IgD-negative memory B cell (primary cell): ENCODE measurements around the gene TTC34. TPM values are rescaled to one million over a fixed set of nuclear protein-coding genes. Genes with fewer than 3 reads are reported as not detected.

Experiments
- H3K27ac Mint-ChIP-seq, 3 donors: one replicate each; pipeline ENCODE4 v1.8.0; 2020 to 2022; ENCODE audit warnings: mild to moderate bottlenecking in 3 of 3, mixed read lengths in 3 of 3, moderate library complexity in 1 of 3
- H3K27me3 Mint-ChIP-seq: one replicate; pipeline ENCODE4 v1.8.0; 2021; ENCODE audit warnings: mixed read lengths
- H3K36me3 Mint-ChIP-seq: one replicate; pipeline ENCODE4 v1.8.0; 2020; ENCODE audit warnings: mild to moderate bottlenecking, mixed read lengths
- H3K4me1 Mint-ChIP-seq, 3 donors: one replicate each; pipeline ENCODE4 v1.8.0; 2020 to 2022; ENCODE audit warnings: mixed read lengths in 3 of 3, mild to moderate bottlenecking in 1 of 3
- H3K4me3 Mint-ChIP-seq, 4 donors: one replicate each; pipeline ENCODE4 v1.8.0; 2020 to 2022; ENCODE audit warnings: mild to moderate bottlenecking in 4 of 4, mixed read lengths in 4 of 4, moderate library complexity in 3 of 4
- H3K9me3 Mint-ChIP-seq, 3 donors: one replicate each; pipeline ENCODE4 v1.8.0; 2020 to 2021; ENCODE audit warnings: mixed read lengths in 3 of 3, mild to moderate bottlenecking in 1 of 3
- polyA plus RNA-seq: library from polyadenylated mRNA; unstranded; fragments of 300-500 nt; fragmentation: Illumina TruSeq; gene quantifications from one replicate; pipeline ENCODE4 v1.2.3, GENCODE V29; 2021

The TTC34 gene
- polyA plus RNA-seq, 1 donor from 2014 or later = 0.06 TPM

- Mint-ChIP-seq H3K4me1 (peaks cover 0 to 4% (median 3%) of the 10 kb centered on the region in 3 donors), H3K27me3 (peaks cover 5% of the 10 kb centered on the region), H3K36me3 (peaks cover 1% of the 10 kb centered on the region), H3K9me3 (peaks cover 3 to 10% (median 3%) of the 10 kb centered on the region in 3 donors), H3K27ac (no peak overlapping the region), H3K4me3 (no peak overlapping the region)
Measured at GRCh38 chr1:2595812-2596529, 205.5 kb downstream of the TTC34 start.

DNA sequence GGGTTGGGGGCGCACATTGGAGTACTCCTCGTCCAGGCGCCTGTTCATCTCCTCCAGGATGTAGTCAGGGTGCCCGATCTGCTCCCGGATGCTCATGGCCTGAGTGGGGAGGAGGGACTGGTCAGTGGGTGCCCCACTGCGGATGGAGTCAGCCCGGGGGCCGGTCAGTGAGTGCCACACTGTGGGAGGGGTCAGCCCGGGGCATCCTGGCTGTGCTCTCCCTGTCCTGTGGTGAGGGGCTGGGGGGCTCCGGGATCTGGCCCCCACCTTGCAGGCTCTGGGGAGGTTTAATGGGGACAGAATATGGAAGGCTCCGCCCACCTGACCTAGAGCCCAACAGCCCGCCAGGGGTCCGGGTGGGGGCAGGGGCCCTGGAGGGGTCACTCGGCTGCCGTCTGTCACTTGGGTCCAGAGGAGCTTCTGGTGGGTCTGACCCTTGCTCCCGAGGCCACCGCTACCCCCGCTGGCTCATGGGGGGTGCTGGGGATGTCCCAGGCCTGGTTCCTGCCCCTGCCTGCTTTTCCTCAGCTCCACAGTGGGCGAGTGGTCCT is 206.2 kb downstream of the TTC34 start:
- peaks cover 0 to 4% (median 3%) of the 10 kb centered on the region in 3 donors for H3K4me1 Mint-ChIP-seq
- H3K36me3 Mint-ChIP-seq = peaks cover 1% of the 10 kb centered on the region
- no peak overlapping the region for H3K27ac Mint-ChIP-seq
- H3K9me3 Mint-ChIP-seq = peaks cover 3 to 7% (median 3%) of the 10 kb centered on the region in 3 donors
- peaks cover 5% of the 10 kb centered on the region for H3K27me3 Mint-ChIP-seq
- H3K4me3 Mint-ChIP-seq = no peak overlapping the region

DNA sequence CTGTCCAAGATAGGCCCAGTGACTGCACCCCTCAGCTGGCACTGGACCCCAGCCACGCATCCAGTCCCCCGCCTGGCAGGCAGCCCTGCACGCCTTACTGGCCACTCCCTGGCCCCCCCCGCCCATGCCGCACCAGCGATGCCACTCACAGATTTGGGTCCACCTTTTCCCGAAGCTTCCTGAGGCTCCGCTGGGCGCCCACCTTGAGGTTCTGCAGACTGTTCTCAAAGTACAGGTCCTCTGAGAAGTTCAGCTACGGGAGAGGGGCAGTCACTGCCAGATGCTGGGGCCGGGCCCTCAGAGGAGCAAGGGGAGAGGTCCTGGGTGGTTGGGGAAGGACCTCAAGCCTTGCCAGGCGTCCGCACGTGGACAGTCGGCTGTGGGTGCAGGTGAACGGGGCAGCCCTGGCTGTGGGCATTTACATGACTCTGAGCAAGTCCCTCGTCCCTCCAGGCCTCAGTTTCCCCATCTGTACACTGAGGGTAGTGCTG is 206.8 kb downstream of the TTC34 start:
- H3K27ac Mint-ChIP-seq = no peak overlapping the region
- peaks cover 5% of the 10 kb centered on the region for H3K27me3 Mint-ChIP-seq
- H3K36me3 Mint-ChIP-seq = peaks cover 1% of the 10 kb centered on the region
- no peak overlapping the region for H3K4me3 Mint-ChIP-seq
- H3K9me3 Mint-ChIP-seq = peaks cover 3 to 7% (median 3%) of the 10 kb centered on the region in 3 donors
- H3K4me1 Mint-ChIP-seq = peaks cover 0 to 4% (median 3%) of the 10 kb centered on the region in 3 donors

DNA sequence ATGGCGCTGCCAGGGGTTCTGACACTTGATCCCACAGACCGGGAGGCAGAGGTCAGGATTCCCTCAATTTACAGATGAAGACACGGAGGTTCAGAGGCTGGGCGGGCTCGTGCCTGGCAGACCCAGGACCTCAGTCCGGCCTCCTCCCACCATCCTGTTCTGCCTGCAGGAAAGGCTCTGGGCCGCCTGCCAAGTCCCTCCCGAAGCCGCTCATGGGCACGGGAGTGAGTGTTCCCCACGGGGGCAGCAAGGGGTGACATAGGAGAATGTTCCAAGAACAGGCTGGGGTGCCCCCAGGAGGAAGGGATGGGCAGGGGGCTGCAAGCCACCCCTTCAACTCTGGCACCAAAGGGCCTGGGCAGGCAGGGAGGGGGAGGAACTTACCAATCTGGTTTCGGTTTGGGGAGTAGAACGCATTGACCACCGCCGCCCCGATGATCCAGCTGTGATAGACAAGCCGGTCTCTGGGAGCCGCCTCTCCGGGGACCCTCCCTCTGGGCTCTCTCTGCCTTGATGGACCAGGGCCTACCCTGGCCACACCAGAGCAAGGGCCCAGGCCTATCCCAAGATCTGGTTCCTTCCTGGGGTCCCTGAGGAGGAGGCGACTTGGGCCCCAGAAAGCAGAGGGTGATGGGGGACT is 207.4 kb downstream of the TTC34 start:
- Mint-ChIP-seq H3K4me3 (no peak overlapping the region), H3K27ac (no peak overlapping the region), H3K4me1 (peaks cover 0 to 4% (median 3%) of the 10 kb centered on the region in 3 donors), H3K36me3 (peaks cover 1% of the 10 kb centered on the region), H3K9me3 (peaks cover 3 to 7% (median 3%) of the 10 kb centered on the region in 3 donors), H3K27me3 (peaks cover 5% of the 10 kb centered on the region)

GRCh38 chr1:2593251-2593878 is 208.1 kb downstream of the TTC34 start:
- H3K27ac Mint-ChIP-seq = no peak overlapping the region

GRCh38 chr1:2592672-2593071 is 208.8 kb downstream of the TTC34 start:
- H3K9me3 Mint-ChIP-seq = no peaks in the 10 kb centered on the region
- H3K27me3 Mint-ChIP-seq = peaks cover 5% of the 10 kb centered on the region
- peaks cover 0 to 4% (median 3%) of the 10 kb centered on the region in 3 donors for H3K4me1 Mint-ChIP-seq
- H3K36me3 Mint-ChIP-seq = no peaks in the 10 kb centered on the region
- no peak overlapping the region for H3K27ac Mint-ChIP-seq
- peak overlapping the region in 1 of 4 donors; percentile 47 for H3K4me3 Mint-ChIP-seq

More at GRCh38 chr1:2593251-2593878, 208.1 kb downstream of the TTC34 start:
- Mint-ChIP-seq H3K4me3 (no peak overlapping the region), H3K4me1 (peaks cover 0 to 4% (median 3%) of the 10 kb centered on the region in 3 donors), H3K9me3 (peaks cover 0 to under 1% (median under 1%) of the 10 kb centered on the region in 3 donors), H3K36me3 (peaks cover under 1% of the 10 kb centered on the region), H3K27me3 (peaks cover 5% of the 10 kb centered on the region)

GRCh38 chr1:2591581-2592261 is 209.8 kb downstream of the TTC34 start:
- H3K4me3 Mint-ChIP-seq = no peak overlapping the region
- no peaks in the 10 kb centered on the region for H3K36me3 Mint-ChIP-seq
- no peaks in the 10 kb centered on the region for H3K9me3 Mint-ChIP-seq
- peaks cover 5% of the 10 kb centered on the region for H3K27me3 Mint-ChIP-seq
- H3K27ac Mint-ChIP-seq = peak overlapping the region in 1 of 3 donors; percentile 20
- H3K4me1 Mint-ChIP-seq = peaks cover 0 to 3% (median 0%) of the 10 kb centered on the region in 3 donors

GRCh38 chr1:2591233-2591580 is 210.3 kb downstream of the TTC34 start:
- Mint-ChIP-seq H3K4me1 (peaks cover 0 to 3% (median 0%) of the 10 kb centered on the region in 3 donors), H3K36me3 (no peaks in the 10 kb centered on the region), H3K27ac (peak overlapping the region in 1 of 3 donors; percentile 20), H3K27me3 (peaks cover 5% of the 10 kb centered on the region), H3K4me3 (no peak overlapping the region), H3K9me3 (no peaks in the 10 kb centered on the region)

GRCh38 chr1:2590233-2591141 is 211.0 kb downstream of the TTC34 start:
- Mint-ChIP-seq H3K27ac (peak overlapping the region in 2 of 3 donors; percentile 20 to 43), H3K36me3 (no peaks in the 10 kb centered on the region), H3K4me1 (peaks cover 0 to 3% (median 3%) of the 10 kb centered on the region in 3 donors), H3K9me3 (no peaks in the 10 kb centered on the region), H3K27me3 (peaks cover 5% of the 10 kb centered on the region), H3K4me3 (peak overlapping the region in 1 of 4 donors; percentile 63)

- peak overlapping the region in 1 of 4 donors; percentile 63 for H3K4me3 Mint-ChIP-seq
- H3K4me1 Mint-ChIP-seq = peaks cover 1 to 9% (median 8%) of the 10 kb centered on the region in 3 donors
- no peaks in the 10 kb centered on the region for H3K36me3 Mint-ChIP-seq
- H3K9me3 Mint-ChIP-seq = no peaks in the 10 kb centered on the region
- peaks cover 5% of the 10 kb centered on the region for H3K27me3 Mint-ChIP-seq
- peak overlapping the region in 1 of 3 donors; percentile 18 for H3K27ac Mint-ChIP-seq
Measured at GRCh38 chr1:2589431-2590232, 211.9 kb downstream of the TTC34 start.

DNA sequence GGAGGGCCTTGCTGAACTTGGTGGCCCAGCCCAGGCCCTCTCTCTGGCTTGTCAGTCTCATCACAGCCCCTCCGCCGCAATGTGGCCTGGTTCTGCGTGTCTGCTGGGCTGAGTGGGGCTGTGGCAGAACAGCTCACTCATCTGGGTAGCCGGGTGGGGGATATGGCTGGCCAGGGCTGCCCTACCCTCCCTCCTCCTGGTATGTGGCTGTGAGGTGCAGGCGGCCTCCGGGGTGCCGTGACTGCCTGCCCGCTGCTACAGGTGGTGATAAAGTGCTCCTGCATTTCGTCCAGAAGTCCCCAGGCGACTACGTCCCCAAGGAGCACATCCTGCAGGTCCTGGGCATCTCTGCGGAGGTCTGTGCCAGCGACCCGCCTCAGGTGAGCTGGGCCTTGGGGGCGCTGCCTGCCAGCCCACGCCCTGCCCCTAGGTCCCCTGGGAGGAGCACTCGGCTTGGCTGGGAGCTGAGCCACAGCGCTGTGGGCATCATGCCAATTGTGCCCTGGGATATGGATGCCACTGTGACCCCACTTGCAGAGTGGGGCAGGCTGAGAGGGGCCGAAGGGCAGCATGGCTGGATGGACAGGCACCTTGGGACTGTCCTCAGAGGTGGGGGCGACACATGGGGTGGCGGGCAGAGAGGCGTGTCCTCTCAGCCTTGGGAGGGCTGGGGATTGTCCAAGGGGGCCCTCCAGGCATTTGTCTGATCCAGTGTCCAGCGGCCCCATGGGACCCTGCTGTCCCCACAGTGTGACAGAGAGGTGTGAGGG is 212.6 kb downstream of the TTC34 start:
- Mint-ChIP-seq H3K4me1 (peaks cover 8 to 17% (median 16%) of the 10 kb centered on the region in 3 donors), H3K36me3 (no peaks in the 10 kb centered on the region), H3K27ac (peak overlapping the region in 1 of 3 donors; percentile 40), H3K4me3 (peak overlapping the region in 3 of 4 donors; percentile 38 to 77 (median 57)), H3K9me3 (no peaks in the 10 kb centered on the region), H3K27me3 (peaks cover 2% of the 10 kb centered on the region)

DNA sequence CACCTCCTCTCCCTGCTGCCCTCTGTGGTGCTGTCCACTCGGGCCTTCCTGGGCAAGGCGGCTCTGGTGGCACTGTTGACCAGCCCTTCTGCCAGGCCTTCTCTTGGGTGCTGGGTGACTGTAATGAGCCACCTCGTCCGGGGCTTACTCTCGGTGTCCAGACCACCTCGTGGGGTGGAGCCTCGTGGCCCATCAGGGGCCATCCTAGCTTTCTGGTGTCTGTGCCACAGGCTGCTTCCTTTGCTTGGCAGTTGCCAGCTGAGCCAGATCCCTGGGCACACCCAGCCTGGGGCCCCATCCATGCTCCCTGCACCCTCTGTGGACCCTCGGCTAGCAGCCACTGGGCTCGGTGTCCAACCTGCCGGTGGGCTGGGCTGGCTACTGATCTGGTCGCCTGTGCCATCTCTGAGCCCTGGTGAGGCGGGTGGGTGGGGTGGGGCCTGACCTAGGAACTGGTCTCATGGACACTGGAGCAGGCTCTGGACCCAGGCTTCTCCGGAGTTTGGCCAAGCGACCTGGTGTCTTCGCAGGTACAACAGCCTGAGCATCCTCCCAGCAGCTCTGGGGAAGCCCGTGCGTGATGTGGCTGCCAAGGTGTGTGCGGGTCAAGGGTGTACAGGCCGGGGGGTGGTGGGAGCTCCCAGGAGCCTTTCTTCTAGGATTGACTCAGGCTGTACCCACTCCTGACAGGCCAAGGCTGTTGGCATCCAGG is 213.5 kb downstream of the TTC34 start:
- H3K36me3 Mint-ChIP-seq = no peaks in the 10 kb centered on the region
- peak overlapping the region; percentile 32 to 91 (median 59) for H3K4me3 Mint-ChIP-seq
- peaks cover 8 to 22% (median 22%) of the 10 kb centered on the region in 3 donors for H3K4me1 Mint-ChIP-seq
- no peak overlapping the region for H3K27ac Mint-ChIP-seq
- H3K27me3 Mint-ChIP-seq = no peaks in the 10 kb centered on the region
- H3K9me3 Mint-ChIP-seq = no peaks in the 10 kb centered on the region
